Measurements from ENCODE around the gene ZNF598. TPM values are rescaled to one million over a fixed set of nuclear protein-coding genes. Genes with fewer than 3 reads are reported as not detected.
A peak's percentile ranks its signal among the peaks of the same experiment; 100 is the strongest.
"Not testable (repeated sequence)": the region's sequence is repeated elsewhere in the genome, so short reads cannot be mapped to it uniquely, and the experiment has no call there.

ZNF598 gene
- polyA plus RNA-seq, 3 donors: 14.2 to 16.4 (median 15.4) TPM

DNA sequence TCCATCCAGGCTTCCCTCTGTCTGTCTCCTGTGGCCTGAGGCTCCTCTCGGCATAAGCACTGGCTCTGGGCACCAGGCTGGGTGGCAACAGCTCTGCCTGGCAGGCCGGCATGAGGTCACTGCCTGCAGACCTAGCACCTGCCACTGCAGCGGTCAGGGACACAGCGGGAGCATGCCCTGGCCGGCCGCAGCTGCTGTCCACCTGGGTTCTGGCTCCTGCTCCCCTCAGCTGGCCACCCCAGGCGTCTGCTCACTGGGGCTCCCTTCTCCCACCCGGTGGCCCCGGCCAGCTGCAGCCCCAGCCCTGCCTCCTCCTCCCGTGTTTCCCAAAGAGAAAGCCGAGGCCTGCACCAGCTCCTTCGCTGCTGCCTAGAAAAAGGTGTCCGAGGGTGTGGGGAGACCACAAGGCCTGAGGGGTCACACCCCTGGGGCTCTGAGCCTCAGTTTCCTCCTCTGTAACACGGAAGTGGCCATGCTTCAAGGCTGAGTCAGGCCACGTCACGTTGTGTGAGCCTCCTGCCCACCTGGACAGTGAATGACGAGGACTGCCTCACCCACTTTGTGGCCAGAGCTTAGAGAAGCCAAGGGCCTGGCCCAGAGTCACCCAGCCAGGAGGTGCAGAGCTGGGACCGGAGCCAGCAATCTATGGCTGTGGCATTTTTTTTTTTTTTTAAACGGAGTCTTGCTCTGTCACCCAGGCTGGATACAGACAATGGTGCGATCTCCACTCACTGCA lies 31.3 kb upstream of the ZNF598 start:
- no peak for DNase-seq (ENCODE audit: low read depth in 3 of 3, low spot score in 2 of 3)

- no peak for DNase-seq (ENCODE audit: low read depth in 3 of 3, low spot score in 2 of 3)
Measured at GRCh38 chr16:2040041-2040786, 30.6 kb upstream of the ZNF598 start.

GRCh38 chr16:2039274-2040031 lies 29.8 kb upstream of the ZNF598 start:
- DNase-seq (ENCODE audit: low read depth in 3 of 3, low spot score in 2 of 3): peak in 1 of 3 donors; percentile 84

DNA sequence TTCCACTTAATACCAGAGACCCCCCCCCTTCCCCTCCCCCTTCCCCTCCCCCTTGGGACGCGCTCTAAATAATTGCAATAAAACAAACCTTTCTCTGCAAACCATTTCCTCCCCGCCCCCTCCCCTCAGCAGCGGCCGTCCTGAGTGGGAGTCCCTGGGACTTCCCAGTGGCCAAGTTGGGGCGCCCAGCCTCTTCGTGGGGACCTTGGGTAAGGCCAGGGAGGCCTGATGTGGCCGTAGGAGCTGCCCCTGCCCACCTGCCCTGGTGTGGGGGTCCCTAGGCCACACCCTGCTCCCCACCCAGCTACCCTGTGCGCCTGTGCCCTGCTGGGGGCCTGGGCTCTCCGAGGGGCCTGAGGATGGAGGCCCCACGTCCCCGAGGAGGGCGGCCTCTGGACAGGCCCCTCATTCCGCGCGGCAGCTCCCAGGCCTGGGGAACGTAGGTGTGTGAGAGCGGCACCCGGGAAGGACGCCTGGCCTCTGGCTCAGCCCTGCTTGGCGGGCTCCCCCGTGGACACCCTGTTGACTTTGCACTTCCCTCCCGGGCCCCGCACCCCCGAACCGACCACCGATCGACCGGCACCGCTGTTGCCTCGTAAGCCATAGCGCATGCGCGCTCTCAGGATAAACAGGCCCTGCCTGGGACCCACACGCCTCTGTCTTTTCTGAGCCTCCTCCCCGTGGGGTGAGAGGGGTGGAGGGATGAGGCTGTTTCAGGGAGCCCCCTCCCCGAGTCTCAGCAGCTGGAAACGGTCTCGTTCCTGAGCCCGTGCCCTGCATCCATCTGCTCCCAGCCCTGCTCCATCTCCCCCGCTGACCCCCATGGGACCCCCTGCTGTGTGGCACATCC lies 29.0 kb upstream of the ZNF598 start:
- DNase-seq (ENCODE audit: low read depth in 3 of 3, low spot score in 2 of 3): peak in 1 of 3 donors; percentile 64

DNA sequence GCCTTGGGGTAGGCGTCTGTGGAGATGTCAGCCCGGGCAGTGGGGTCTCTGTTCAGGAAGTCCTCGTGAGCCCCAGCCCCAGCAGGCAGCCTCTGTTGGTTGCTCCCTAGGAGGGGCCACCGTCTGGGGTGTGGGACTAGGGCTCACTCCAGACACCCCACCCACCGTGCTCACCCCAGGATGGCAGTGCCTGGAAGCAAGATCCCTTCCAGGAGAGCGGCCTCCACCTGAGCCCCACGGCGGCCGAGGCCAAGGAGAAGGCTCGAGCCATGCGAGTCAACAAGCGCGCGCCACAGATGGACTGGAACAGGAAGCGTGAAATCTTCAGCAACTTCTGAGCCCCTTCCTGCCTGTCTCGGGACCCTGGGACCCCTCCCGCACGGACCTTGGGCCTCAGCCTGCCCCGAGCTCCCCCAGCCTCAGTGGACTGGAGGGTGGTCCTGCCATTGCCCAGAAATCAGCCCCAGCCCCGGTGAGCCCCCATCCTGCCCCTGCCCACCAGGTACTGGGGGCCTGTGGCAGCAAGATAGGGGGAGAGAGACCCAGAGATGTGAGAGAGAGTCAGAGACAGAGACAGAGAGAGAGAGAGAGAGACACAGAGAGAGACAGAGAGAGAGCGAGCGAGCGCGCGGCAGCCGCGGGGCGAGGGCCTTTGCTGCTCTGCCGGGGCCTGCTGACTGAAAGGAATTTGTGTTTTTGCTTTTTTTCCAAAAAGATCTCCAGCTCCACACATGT lies 28.2 kb upstream of the ZNF598 start:
- DNase-seq (ENCODE audit: low read depth in 3 of 3, low spot score in 2 of 3): no peak

- no peak for DNase-seq (ENCODE audit: low read depth in 3 of 3, low spot score in 2 of 3)
Measured at GRCh38 chr16:2037115-2037514, 27.5 kb upstream of the ZNF598 start.

DNA sequence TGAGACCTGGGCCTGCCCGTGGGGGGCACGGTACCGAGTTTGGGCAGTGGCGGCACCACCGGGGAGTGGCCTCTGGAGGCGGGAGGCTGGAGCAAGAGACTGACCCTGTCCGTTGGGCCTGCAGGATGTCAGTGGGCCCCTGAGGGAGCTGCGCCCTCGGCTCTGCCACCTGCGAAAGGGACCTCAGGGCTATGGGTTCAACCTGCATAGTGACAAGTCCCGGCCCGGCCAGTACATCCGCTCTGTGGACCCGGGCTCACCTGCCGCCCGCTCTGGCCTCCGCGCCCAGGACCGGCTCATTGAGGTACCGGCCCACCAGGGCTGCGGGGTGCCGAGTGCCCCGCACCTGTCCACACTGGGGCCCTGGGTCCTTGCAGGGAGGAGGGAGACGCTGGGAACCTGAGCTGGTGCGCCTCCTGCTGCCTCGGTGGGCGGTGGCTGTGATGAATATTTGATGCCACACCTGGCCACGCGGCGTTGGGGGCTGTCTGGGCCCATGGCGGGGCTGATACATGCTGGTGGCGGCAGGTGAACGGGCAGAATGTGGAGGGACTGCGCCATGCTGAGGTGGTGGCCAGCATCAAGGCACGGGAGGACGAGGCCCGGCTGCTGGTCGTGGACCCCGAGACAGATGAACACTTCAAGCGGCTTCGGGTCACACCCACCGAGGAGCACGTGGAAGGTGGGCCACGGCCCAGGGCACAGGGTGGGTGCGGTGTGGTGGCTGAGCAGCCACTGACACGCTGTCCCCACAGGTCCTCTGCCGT lies 26.8 kb upstream of the ZNF598 start:
- no peak for DNase-seq (ENCODE audit: low read depth in 3 of 3, low spot score in 2 of 3)

- no peak for DNase-seq (ENCODE audit: low read depth in 3 of 3, low spot score in 2 of 3)
Measured at GRCh38 chr16:2035431-2036199, 26.0 kb upstream of the ZNF598 start.

- no peak for DNase-seq (ENCODE audit: low read depth in 3 of 3, low spot score in 2 of 3)
Measured at GRCh38 chr16:2034696-2035430, 25.2 kb upstream of the ZNF598 start.

- DNase-seq (ENCODE audit: low read depth in 3 of 3, low spot score in 2 of 3): not testable (repeated sequence)
Measured at GRCh38 chr16:2033909-2034695, 24.5 kb upstream of the ZNF598 start.

DNA sequence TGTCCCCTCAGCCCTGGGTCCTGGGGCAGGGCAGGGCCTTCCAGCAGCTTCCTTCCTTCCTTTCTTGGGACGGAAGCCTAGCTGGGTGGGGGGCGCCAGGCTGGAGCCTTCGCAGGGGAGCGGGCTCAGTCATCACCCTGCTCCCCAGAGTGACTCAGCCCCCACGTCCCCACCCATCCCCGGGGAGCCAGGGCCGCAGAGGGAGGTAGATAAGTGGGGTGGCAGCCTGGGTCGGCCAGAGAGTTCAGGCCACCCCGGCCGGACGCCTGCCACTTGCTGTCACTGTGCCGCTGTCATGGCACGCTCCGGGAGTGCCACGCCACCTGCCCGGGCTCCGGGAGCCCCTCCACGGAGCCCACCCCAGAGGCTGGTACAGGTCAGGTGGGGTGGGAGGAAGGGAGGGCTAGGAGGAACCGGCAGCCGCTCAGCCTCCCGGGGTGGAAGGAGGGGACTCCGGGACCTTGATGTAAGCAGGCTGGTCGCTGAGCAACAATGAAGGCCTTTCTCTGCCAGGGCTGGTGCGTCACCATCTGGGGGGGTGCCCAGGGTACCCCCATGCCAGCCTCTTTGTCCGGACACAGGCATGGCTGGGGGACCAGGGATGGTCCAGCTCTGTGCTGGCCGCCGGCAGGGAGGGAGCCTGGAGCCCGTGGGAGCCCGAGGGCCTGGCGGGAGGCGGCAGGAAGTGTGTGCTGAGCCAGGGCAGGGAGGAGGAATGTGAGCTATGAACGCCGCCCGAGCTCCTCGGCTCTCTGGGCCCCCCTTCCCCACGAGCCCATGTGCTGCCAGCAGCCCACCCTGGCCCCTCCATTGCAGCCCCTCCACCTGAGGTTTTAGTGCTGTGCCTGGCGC lies 23.7 kb upstream of the ZNF598 start:
- DNase-seq (ENCODE audit: low read depth in 3 of 3, low spot score in 2 of 3): no peak

DNA sequence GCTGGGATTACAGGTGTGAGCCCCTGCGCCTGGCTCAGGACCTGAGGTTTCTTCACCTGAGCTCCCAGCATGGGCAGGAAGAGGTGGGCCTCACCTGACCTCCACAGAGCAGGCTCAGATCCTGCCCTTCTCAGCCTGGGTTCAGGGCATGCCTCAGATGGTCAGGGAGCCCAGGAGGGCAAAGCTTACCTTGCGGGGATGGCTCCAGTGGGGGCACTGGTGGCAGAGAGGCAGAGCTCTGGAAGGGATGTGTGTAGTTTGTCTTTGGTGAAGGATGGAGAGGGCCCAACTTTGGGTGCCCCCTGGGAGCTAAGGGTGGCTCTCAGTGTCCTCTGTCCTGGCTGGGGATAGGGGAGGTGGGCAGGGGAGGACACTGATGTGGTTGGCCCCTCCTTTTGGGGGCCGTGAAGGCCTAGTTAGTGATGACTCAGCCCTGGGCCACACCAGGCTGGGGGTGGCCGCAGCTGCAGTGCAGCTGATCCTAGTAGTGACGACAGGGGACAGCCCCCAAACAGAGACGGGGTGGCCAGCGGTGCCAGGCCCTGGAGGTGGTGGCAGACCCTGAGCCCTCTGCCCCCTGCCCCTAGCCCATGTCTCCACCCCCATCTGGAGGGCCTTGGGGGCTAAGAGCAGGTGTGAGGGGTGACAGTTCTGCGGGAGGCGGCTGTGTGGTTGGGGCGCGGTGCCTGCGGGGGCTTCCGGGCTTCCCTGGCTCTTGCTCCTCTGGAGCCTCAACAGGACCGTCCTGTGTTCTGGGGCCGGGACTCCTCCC lies 22.9 kb upstream of the ZNF598 start:
- no peak for DNase-seq (ENCODE audit: low read depth in 3 of 3, low spot score in 2 of 3)

- no peak for DNase-seq (ENCODE audit: low read depth in 3 of 3, low spot score in 2 of 3)
Measured at GRCh38 chr16:2031081-2031577, 21.5 kb upstream of the ZNF598 start.

DNA sequence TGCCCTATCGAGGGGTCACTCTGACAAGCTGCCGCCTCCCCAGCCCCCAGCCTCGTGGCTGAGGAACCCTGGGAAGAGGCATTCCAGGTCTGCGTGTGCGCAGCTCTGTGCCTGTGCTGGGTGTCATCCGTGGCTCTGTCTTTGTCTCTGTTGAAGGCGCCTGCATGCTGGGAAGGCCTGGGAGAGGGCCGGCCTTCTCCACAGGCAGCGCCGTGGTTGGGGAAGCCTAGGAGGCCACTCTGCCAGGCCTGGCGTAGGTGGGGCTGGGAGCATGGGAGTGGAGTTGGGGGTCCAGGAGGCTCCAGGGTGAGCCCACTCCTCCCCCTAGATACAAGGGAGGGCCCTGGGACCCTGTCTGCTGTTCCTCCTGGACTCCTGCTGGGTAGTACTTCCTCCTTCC lies 20.4 kb upstream of the ZNF598 start:
- no peak for DNase-seq (ENCODE audit: low read depth in 3 of 3, low spot score in 2 of 3)

GRCh38 chr16:2029350-2029749 lies 19.7 kb upstream of the ZNF598 start:
- DNase-seq (ENCODE audit: low read depth in 3 of 3, low spot score in 2 of 3): no peak

Measured in right renal cortex interstitium (tissue), 3 donors.